Fibroblast of lung (primary cell): ENCODE results near the gene KRT23. TPM values are rescaled to one million over a fixed set of nuclear protein-coding genes. Genes with fewer than 3 reads are reported as not detected.

Source experiments
- DNase-seq, 2 donors: peaks; one replicate each; pipeline versions ENCODE4 v3.0.0 to v3.0.0-alpha.2; 2010; ENCODE audit warnings: low read depth in 2 of 2
- H2AFZ ChIP-seq: 2 replicates; pipeline ENCODE4 v1.5.1; 2012; ENCODE audit warnings: low read length, control low read depth, inconsistent platforms
- H3K27ac ChIP-seq: 2 replicates; pipeline ENCODE4 v1.5.1; 2011; ENCODE audit warnings: low read length, control low read depth; ENCODE audit not compliant: insufficient read depth
- H3K27me3 ChIP-seq: 2 replicates; pipeline ENCODE4 v1.5.1; 2011; ENCODE audit warnings: mild to moderate bottlenecking, low read length; ENCODE audit not compliant: control insufficient read depth, insufficient read depth
- H3K36me3 ChIP-seq: 2 replicates; pipeline ENCODE4 v1.5.1; 2011; ENCODE audit warnings: low read length; ENCODE audit not compliant: control insufficient read depth, insufficient read depth
- H3K4me1 ChIP-seq: 2 replicates; pipeline ENCODE4 v1.5.1; 2011; ENCODE audit warnings: low read length; ENCODE audit not compliant: control insufficient read depth, insufficient read depth; ENCODE audit errors: extremely low read depth
- H3K4me2 ChIP-seq: 2 replicates; pipeline ENCODE4 v1.5.1; 2011; ENCODE audit warnings: low read length, control low read depth; ENCODE audit not compliant: insufficient read depth; ENCODE audit errors: extremely low read depth
- H3K4me3 ChIP-seq, 4 experiments: fragments of 200-600 bp in 1 of 4; sonication (generic) in 1 of 4; replicated peaks in 1 of 4; 2 replicates each; pipeline ENCODE4 v1.5.1; 2011 to 2016; ENCODE audit warnings: low read length in 4 of 4, low read depth in 3 of 4, mild to moderate bottlenecking in 3 of 4, control low read depth in 2 of 4, inconsistent platforms in 1 of 4, mixed read lengths in 1 of 4; ENCODE audit not compliant: insufficient read depth in 1 of 4; ENCODE audit errors: control extremely low read depth in 1 of 4
- H3K79me2 ChIP-seq: 2 replicates; pipeline ENCODE4 v1.5.1; 2012; ENCODE audit warnings: mild to moderate bottlenecking, low read length, inconsistent platforms; ENCODE audit not compliant: control insufficient read depth, insufficient read depth
- H3K9ac ChIP-seq: 2 replicates; pipeline ENCODE4 v1.5.1; 2011; ENCODE audit warnings: mild to moderate bottlenecking, low read length, control low read depth; ENCODE audit not compliant: insufficient read depth
- H3K9me3 ChIP-seq: 2 replicates; pipeline ENCODE4 v1.5.1; 2012; ENCODE audit warnings: low read depth, low read length; ENCODE audit not compliant: control insufficient read depth, insufficient read depth
- H4K20me1 ChIP-seq: 2 replicates; pipeline ENCODE4 v1.5.1; 2011; ENCODE audit warnings: low read length; ENCODE audit not compliant: control insufficient read depth, insufficient read depth; ENCODE audit errors: extremely low read depth
- CTCF ChIP-seq, 2 donors: IDR thresholded peaks in 1 of 2; conservative IDR thresholded peaks in 1 of 2; 1 replicate in 1 of 2; 2 replicates in 1 of 2; pipeline ENCODE4 v1.5.1; 2011 to 2012; ENCODE audit warnings: low read length in 2 of 2, control low read depth in 1 of 2, inconsistent platforms in 1 of 2, low read depth in 1 of 2, mild to moderate bottlenecking in 1 of 2
- EZH2 ChIP-seq: IDR thresholded peaks from 2 replicates; pipeline ENCODE4 v1.5.1; 2012; ENCODE audit warnings: low read length, control low read depth, mild to moderate bottlenecking; ENCODE audit errors: missing control alignments
- polyA minus RNA-seq: library from RNA; depleted of rRNA, polyadenylated mRNA; stranded (reverse); fragments of >200 nt; gene quantifications from 2 replicates; pipeline ENCODE4 v1.2.3, GENCODE V29; 2011; ENCODE audit warnings: low replicate concordance
- polyA plus RNA-seq, 2 donors: library from polyadenylated mRNA; depleted of rRNA in 1 of 2; stranded (reverse) in 1 of 2; unstranded in 1 of 2; fragments of >200 nt; gene quantifications; 2 replicates each; pipeline ENCODE4 v1.2.1, GENCODE V29; 2011 to 2012; ENCODE audit warnings: missing spikeins in 1 of 2
- total RNA-seq: library from RNA; depleted of rRNA; stranded (reverse); fragments of >200 nt; gene quantifications from 2 replicates; pipeline ENCODE4 v1.2.1, GENCODE V29; 2014

The KRT23 gene
- total RNA-seq (not detected in 2 replicates), polyA plus RNA-seq (0.11 and 0.17 TPM in 2 replicates), polyA minus RNA-seq (not detected in 2 replicates)
- polyA plus RNA-seq (2012): 0.07 TPM in 1 of 2 replicates, not detected in the other

- Histone ChIP-seq H3K9ac (no peak within 1 kb of the TSS), H3K27me3 (no peaks in the 10 kb centered on the region), H3K36me3 (no peaks in the 10 kb centered on the region), H3K9me3 (no peaks in the 10 kb centered on the region), H2AFZ (no peak within 1 kb of the TSS), H3K4me1 (no peaks in the 10 kb centered on the region), H3K4me3 (no peak within 1 kb of the TSS), H3K79me2 (no peaks in the 10 kb centered on the region), H3K27ac (no peak within 1 kb of the TSS), H4K20me1 (no peaks in the 10 kb centered on the region), H3K4me2 (no peak within 1 kb of the TSS)
- TF ChIP-seq CTCF (conservative IDR thresholded peaks at IDR 0.05 in 1 of 2, IDR thresholded peaks at IDR 0.05 in 1 of 2; ENCODE audit: low read depth in 1 of 2, low read length in 2 of 2) (no peak), EZH2 (no peak)
- peak in 1 of 2 donors; percentile 80 for DNase-seq
Measured at GRCh38 chr17:40937384-40937819, at the start of gene KRT23. TSS of gene KRT23 (minus strand) at chr17:40937646. CDS start at chr17:40936603, 1,043 bp downstream.

GRCh38 chr17:40986920-40987319, 49.5 kb upstream of the KRT23 start:
- H2AFZ ChIP-seq: no peak overlapping the region
- H3K79me2 ChIP-seq: no peaks in the 10 kb centered on the region
- no peaks in the 10 kb centered on the region for H3K4me1 ChIP-seq
- H3K27ac ChIP-seq: no peak overlapping the region
- TF ChIP-seq CTCF (conservative IDR thresholded peaks at IDR 0.05 in 1 of 2, IDR thresholded peaks at IDR 0.05 in 1 of 2; ENCODE audit: low read depth in 1 of 2, low read length in 2 of 2) (no peak), EZH2 (no peak)
- no peak overlapping the region for H3K4me2 ChIP-seq
- H3K36me3 ChIP-seq: no peaks in the 10 kb centered on the region
- H3K9ac ChIP-seq: no peak overlapping the region
- H4K20me1 ChIP-seq: no peaks in the 10 kb centered on the region
- no peaks in the 10 kb centered on the region for H3K27me3 ChIP-seq
- no peak overlapping the region for H3K4me3 ChIP-seq
- no peaks in the 10 kb centered on the region for H3K9me3 ChIP-seq
- no peak for DNase-seq

- Histone ChIP-seq H3K4me2 (no peak within 1 kb of the TSS), H2AFZ (no peak within 1 kb of the TSS)
- TF ChIP-seq EZH2 (no peak), CTCF (conservative IDR thresholded peaks at IDR 0.05 in 1 of 2, IDR thresholded peaks at IDR 0.05 in 1 of 2; ENCODE audit: low read depth in 1 of 2, low read length in 2 of 2) (no peak)
Measured at GRCh38 chr17:40984226-40984625, 46.8 kb upstream of the KRT23 start, which contains the start of gene KRT40. TSS of gene KRT40 (minus strand) at chr17:40984326. CDS start at chr17:40984273, 53 bp downstream.

More at GRCh38 chr17:40984226-40984625, 46.8 kb upstream of the KRT23 start, which contains the start of gene KRT40:
- H3K9ac ChIP-seq: no peak within 1 kb of the TSS
- peaks cover 6% of the 10 kb centered on the region for H3K4me1 ChIP-seq
- H3K79me2 ChIP-seq: no peaks in the 10 kb centered on the region
- no peak for DNase-seq
- no peaks in the 10 kb centered on the region for H3K36me3 ChIP-seq
- no peak within 1 kb of the TSS for H3K27ac ChIP-seq
- H3K9me3 ChIP-seq: no peaks in the 10 kb centered on the region
- H3K27me3 ChIP-seq: no peaks in the 10 kb centered on the region
- H3K4me3 ChIP-seq: no peak within 1 kb of the TSS
- no peaks in the 10 kb centered on the region for H4K20me1 ChIP-seq
